IPS-15b (cell line): Measurements from ENCODE around the gene ACOT12.

ENCODE experiments used
- H3K27me3 ChIP-seq: one replicate; pipeline ENCODE4 v1.6.1; 2013; ENCODE audit warnings: low read length; ENCODE audit not compliant: control insufficient read depth, insufficient read depth
- H3K36me3 ChIP-seq: one replicate; pipeline ENCODE4 v1.6.1; 2013; ENCODE audit warnings: low read length; ENCODE audit not compliant: control insufficient read depth, insufficient read depth
- H3K4me1 ChIP-seq: one replicate; pipeline ENCODE4 v1.6.1; 2013; ENCODE audit warnings: mild to moderate bottlenecking, low read length; ENCODE audit not compliant: control insufficient read depth, insufficient read depth
- H3K4me3 ChIP-seq: one replicate; pipeline ENCODE4 v1.5.1; 2013; ENCODE audit warnings: low read depth, low read length
- H3K9ac ChIP-seq: one replicate; pipeline ENCODE4 v1.6.1; 2013; ENCODE audit warnings: low read depth, mild to moderate bottlenecking, low read length
- H3K9me3 ChIP-seq: one replicate; pipeline ENCODE4 v1.6.1; 2013; ENCODE audit warnings: mild to moderate bottlenecking, low read length; ENCODE audit not compliant: control insufficient read depth, insufficient read depth

Gene ACOT12

DNA sequence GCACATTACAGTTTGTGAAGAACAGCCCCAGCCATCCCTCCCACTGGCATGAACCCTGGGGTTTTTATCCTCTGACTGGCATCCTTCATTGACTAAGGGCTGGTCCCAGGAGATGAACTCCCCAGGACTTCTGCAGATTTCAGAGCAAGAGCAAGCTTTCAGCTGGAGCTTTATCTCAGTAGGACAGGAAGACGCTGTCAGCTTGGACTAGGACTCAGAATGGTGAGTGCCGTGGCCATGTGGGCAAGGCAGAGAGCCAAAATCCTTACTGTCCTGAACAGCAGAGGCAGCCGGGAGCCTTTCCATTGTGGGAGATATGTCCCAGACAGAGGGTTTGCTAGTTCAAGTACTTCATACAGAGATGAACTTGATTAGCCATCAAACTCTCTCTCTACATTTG lies 3.2 kb upstream of the ACOT12 start:
- no peaks in the 10 kb centered on the region for H3K36me3 ChIP-seq
- no peak overlapping the region for H3K4me3 ChIP-seq
- H3K4me1 ChIP-seq = no peaks in the 10 kb centered on the region
- no peak overlapping the region for H3K9ac ChIP-seq
- peaks cover 16% of the 10 kb centered on the region for H3K27me3 ChIP-seq
- H3K9me3 ChIP-seq = no peaks in the 10 kb centered on the region

DNA sequence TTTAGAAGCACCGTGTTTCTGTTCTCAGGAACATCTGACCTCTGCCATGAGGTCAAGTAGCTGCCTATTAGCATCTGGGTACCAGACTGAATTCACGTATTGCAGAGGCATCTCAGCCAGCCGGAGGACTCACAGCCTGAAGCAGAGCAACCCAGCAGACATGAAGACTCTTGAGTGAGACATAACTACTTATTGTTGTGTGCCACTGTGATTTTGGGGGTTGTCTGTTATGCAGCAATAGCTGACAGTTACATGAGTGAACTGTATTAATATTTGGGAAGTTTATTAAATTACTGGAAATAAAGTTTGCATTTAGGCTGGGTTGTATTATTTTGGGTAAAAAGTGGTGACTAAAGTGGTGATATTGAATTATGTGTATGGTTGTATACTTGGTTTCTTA lies 1.3 kb upstream of the ACOT12 start:
- Histone ChIP-seq H3K9ac (no peak overlapping the region), H3K9me3 (no peaks in the 10 kb centered on the region), H3K27me3 (peaks cover 19% of the 10 kb centered on the region), H3K36me3 (no peaks in the 10 kb centered on the region), H3K4me1 (no peaks in the 10 kb centered on the region), H3K4me3 (no peak overlapping the region)

DNA sequence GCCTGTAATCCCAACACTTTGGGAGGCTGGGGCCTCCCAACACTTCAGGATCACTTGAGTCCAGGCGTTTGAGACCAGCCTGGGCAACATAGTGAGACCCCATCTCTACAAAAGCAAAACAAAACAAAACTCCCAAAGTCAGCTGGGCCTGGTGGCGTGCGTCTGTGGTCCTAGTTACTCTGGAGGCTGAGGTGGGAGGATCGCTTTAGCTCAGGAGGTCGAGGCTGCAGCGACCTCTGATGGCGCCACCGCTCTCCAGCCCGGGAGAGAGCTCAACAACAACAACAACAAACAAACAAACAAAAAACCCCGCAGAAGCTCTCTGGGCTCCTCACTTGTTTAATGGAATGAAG lies 528 bp downstream of the ACOT12 start:
- Histone ChIP-seq H3K4me3 (peak overlapping the region; percentile 75), H3K9me3 (no peaks in the 10 kb centered on the region), H3K4me1 (no peaks in the 10 kb centered on the region), H3K27me3 (peaks cover 19% of the 10 kb centered on the region), H3K36me3 (no peaks in the 10 kb centered on the region), H3K9ac (no peak overlapping the region)

DNA sequence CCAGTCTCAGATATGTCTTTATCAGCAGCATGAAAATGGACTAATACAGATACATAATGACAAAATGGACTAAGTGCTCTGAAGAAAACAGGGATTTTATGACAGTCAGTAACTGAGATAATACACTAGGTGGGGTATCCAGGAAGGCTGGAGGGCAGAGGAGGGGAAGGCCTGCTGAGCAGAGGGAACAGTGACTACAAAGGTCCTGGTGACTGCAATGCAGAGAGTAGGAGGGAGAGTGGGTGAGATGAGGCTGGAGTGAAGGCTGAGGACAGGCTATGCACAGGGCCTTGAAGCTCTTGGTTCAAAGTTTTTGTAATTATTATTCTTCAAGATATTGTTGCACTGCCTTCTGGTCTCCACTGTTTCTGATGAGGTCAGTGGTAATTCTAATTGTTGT lies 4.9 kb downstream of the ACOT12 start:
- H3K9me3 ChIP-seq = no peaks in the 10 kb centered on the region
- no peaks in the 10 kb centered on the region for H3K36me3 ChIP-seq
- no peaks in the 10 kb centered on the region for H3K4me1 ChIP-seq
- H3K27me3 ChIP-seq = peaks cover 7% of the 10 kb centered on the region
- no peak overlapping the region for H3K4me3 ChIP-seq
- H3K9ac ChIP-seq = no peak overlapping the region

DNA sequence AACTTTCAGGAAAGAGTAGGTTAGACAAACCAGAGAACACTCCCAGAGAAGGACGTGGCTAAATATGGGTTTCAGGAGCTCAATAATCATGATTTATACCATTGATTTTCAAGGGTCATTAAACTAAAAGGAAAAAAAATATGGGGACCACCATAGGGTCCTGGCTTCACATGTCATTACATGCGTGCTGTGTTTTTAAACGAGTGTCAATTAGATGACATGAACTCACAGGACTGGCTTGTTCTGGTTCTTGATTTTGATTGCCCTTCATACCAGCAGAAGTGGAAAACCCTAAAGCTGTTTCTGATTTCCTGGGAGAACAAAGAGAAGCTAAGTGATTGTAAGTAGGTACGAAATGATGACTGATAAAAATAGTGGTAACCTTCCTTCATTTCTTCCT lies 5.8 kb downstream of the ACOT12 start:
- no peaks in the 10 kb centered on the region for H3K36me3 ChIP-seq
- no peaks in the 10 kb centered on the region for H3K9me3 ChIP-seq
- peaks cover 3% of the 10 kb centered on the region for H3K27me3 ChIP-seq
- no peak overlapping the region for H3K4me3 ChIP-seq
- H3K4me1 ChIP-seq = no peaks in the 10 kb centered on the region
- no peak overlapping the region for H3K9ac ChIP-seq

DNA sequence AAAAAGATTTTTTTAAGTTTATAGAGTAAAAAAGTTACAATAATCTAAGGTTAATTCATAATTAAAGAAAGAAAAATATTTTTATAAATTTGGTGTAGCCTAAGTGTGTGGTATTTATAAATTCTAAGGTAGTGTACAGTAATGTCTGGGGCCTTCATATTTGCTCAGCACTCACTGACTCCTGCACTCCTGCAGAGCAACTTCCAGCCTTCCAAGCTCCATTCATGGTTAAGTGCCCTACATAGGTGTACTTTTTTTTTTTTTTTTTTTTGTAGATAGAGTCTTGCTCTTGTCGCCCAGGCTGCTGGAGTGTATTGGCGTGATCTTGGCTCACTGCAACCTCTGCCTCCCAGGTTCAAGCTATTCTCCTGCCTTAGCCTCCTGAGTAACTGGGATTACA lies 10.1 kb downstream of the ACOT12 start:
- Histone ChIP-seq H3K36me3 (no peaks in the 10 kb centered on the region), H3K9me3 (no peaks in the 10 kb centered on the region), H3K4me1 (no peaks in the 10 kb centered on the region), H3K9ac (no peak overlapping the region), H3K27me3 (no peaks in the 10 kb centered on the region), H3K4me3 (no peak overlapping the region)

DNA sequence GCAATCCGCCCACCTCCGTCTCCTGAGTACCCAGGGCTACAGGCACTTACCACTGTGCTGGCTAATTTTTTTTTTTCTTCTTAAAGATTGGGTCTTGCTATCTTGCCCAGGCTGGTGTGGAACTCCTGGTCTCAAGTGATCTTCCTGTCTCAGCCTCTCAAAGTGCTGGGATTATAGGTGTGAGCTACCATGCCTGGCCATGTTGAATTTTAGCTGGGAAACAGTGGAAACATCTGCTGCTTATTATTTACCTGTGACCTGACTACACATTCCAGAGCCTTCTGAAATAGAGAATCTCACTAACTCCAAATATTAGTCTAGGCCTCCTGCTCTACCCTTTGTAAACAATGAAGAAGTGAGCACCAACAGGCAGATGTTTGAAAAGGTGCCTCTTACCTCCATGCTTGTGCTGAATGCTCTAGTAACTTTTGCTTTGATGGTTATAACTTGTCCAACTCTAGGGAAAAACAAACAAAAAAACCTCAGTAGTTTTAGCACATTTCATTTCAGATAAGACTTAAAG lies 22.5 kb downstream of the ACOT12 start:
- H3K9ac ChIP-seq = no peak overlapping the region
- no peaks in the 10 kb centered on the region for H3K36me3 ChIP-seq
- no peaks in the 10 kb centered on the region for H3K27me3 ChIP-seq
- no peak overlapping the region for H3K4me3 ChIP-seq
- no peaks in the 10 kb centered on the region for H3K9me3 ChIP-seq
- H3K4me1 ChIP-seq = no peaks in the 10 kb centered on the region

DNA sequence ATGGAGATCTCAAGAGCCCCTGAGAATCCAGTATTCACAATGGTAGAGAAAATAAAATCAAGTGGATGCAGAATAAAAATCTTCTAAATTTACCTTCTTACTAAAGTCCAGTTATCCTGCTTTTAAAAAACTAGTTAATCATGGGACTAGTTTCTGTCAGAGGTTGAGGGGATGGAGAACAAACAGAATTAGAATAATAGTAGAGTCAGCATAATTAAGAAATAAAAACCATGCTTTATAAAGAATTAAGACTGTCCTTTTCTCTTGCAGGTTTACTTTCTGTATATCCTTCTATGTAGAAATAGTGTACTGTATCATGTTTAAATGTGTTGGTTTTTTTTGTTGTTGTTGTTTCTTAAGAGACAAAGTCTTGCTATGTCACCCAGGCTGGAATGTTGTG lies 23.0 kb downstream of the ACOT12 start:
- Histone ChIP-seq H3K27me3 (no peaks in the 10 kb centered on the region), H3K9ac (no peak overlapping the region), H3K36me3 (no peaks in the 10 kb centered on the region), H3K9me3 (no peaks in the 10 kb centered on the region), H3K4me1 (no peaks in the 10 kb centered on the region), H3K4me3 (no peak overlapping the region)

DNA sequence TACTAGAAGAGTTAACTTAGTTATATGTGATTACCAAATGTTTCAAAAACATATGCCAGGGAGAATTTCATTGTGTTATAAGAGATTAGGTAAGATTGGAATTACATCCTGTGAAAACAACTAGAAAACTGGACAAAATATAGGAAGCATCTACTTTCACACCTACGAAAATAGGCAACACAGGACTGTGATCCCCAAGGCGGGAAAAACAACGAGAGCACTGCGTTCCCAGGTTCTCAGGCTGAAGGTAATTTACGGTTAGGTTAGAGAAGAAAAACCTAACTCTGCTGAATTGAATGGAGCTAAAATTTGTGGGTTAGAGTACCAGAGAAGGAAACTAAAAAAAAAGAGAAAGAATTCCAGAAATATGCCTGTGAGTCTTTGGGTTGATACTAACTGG lies 28.4 kb downstream of the ACOT12 start:
- no peak overlapping the region for H3K9ac ChIP-seq
- no peak overlapping the region for H3K4me3 ChIP-seq
- no peaks in the 10 kb centered on the region for H3K27me3 ChIP-seq
- H3K9me3 ChIP-seq = no peaks in the 10 kb centered on the region
- H3K36me3 ChIP-seq = no peaks in the 10 kb centered on the region
- no peaks in the 10 kb centered on the region for H3K4me1 ChIP-seq

DNA sequence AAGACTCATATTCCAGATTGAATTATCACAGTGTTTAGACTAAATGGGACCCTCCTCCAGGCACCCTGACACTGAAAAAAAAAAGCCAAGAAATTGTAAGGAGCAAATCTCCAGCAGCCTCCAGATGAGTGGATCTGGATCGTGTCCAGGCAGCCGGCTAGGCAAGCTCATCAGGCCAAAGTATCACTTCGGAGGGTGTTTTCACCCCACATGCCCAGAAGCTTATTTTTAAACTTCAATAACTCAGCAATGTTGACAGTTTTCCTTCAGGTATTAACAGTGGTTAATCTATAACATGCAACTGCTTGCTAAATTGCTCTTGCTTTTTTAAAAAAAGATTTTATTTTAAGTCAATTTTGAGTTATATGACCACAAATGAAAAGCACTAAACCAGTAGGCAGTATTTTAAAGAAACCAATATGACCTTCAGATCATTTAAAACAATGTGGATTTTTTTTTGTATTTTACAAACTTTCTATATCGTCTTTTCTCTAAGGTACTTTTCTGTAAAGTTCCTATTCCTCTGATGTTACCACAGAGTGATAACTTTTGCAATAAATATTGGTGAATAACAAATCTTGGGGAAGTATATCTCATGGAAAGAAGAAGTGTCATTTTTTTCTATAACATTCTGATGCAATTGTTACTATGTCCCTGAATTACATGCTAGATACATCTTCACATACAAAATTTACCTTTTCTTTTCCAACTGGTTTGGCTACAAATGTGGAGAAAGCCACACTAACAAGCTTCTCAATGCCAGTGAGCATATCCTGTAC lies 30.7 kb downstream of the ACOT12 start:
- H3K9me3 ChIP-seq = no peaks in the 10 kb centered on the region
- no peak overlapping the region for H3K4me3 ChIP-seq
- H3K27me3 ChIP-seq = no peaks in the 10 kb centered on the region
- peaks cover 5% of the 10 kb centered on the region for H3K4me1 ChIP-seq
- no peak overlapping the region for H3K9ac ChIP-seq
- no peaks in the 10 kb centered on the region for H3K36me3 ChIP-seq

DNA sequence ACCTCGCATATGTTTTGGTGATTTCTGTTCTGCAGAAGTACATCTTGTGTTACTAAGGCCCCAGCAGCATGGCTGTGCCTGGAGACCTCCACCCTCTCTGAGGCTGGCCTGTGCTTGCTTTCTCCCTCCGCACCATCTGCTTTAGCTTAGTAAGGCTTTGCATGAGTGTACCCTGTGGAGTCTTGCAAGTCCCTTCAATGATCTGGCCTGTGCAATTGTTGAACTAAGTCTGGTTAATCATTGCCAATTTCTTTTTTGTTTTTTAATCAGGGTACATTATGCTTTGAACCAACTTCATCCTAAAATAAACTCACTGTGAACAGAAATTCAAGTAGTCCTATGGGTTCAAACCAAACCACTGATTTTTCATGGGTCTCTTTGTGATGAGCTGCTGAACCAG lies 32.3 kb downstream of the ACOT12 start:
- H3K4me3 ChIP-seq = no peak overlapping the region
- H3K36me3 ChIP-seq = no peaks in the 10 kb centered on the region
- no peak overlapping the region for H3K9ac ChIP-seq
- H3K27me3 ChIP-seq = no peaks in the 10 kb centered on the region
- H3K9me3 ChIP-seq = no peaks in the 10 kb centered on the region
- H3K4me1 ChIP-seq = peaks cover 5% of the 10 kb centered on the region

DNA sequence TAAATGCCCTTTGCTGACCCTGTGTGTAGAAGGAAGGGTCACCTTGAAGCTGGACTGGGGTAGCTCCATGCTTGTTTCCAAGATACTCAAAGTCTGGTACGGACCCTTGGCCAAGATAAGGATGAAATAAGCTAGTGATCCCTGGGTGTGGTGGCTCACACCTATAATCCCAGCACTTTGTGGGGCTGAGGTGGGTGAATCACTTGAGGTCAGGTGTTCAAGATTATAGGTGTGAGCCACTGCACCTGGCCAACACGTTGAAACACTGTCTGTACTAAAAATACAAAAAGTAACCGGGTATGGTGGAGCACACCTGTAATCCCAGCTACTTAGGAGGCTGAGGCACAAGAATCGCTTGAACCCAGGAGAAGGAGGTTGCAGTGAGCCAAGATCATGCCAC lies 33.3 kb downstream of the ACOT12 start:
- peaks cover 5% of the 10 kb centered on the region for H3K4me1 ChIP-seq
- H3K27me3 ChIP-seq = no peaks in the 10 kb centered on the region
- no peaks in the 10 kb centered on the region for H3K36me3 ChIP-seq
- H3K4me3 ChIP-seq = no peak overlapping the region
- no peak overlapping the region for H3K9ac ChIP-seq
- H3K9me3 ChIP-seq = no peaks in the 10 kb centered on the region
